ENCODE measurements around the gene TAS1R1. TPM values are rescaled to one million over a fixed set of nuclear protein-coding genes. Genes with fewer than 3 reads are reported as not detected.

Gene TAS1R1
- total and polyA plus RNA-seq, 9 of the 15 experiments (the other 6 are each of a cell fraction or from before 2014, with no cell fraction given) = 0.06 TPM; not detected in 8

DNA sequence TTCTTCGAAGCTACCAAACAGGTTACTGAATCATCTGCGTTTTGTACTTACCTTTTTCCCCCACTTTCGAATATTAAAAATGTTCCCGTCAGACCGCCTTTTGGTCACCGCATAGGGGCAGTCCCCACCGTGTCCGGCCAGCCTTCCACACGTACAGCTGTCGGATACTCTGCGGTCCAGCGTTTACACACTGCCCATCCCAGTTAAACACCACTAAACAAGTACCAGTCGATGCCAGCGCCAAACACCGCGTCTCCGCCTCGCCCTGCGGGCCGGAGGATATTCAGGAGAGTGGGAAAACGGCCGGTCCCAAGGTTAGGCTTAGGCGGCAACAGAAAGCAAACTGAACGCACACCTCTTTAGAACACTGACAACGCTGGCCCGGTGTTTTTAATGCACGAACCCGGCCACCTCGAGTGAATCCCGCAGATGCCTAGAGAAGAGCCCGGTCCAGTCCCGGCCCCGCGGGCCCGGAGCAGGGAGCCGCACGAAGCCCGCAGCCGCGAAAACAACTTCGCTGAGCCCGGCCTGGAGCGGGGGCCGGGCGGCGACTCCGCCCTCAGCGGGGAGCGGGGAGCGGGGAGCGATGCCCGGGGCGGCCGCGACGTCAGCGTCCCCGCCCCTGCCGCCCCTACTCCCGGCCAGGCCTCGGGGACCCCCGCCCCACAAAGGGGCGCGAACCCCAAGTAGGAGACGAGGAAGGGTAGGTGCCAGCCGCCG is 57.7 kb downstream of the TAS1R1 start (continued):
- TF ChIP-seq POLR2G (IDR thresholded peaks at IDR 0.05; ENCODE audit: low read depth, low read length) = peak; percentile 29; the same call in 1 of the 2 replicates
- no peak for TF ChIP-seq MTA2 (IDR thresholded peaks at IDR 0.05; ENCODE audit: low read depth)
- TF ChIP-seq BCLAF1 (IDR thresholded peaks at IDR 0.05; ENCODE audit: borderline replicate concordance in 1 of 2, control insufficient read depth in 1 of 2, low read depth in 2 of 2, low read length in 1 of 2) = no peak
- no peak; the same call in 1 of the 2 replicates for TF ChIP-seq FOSL1 (tag; conservative IDR thresholded peaks at IDR 0.05)
- no peak for TF ChIP-seq ZNF133 (CRISPR knock-in tag; IDR thresholded peaks at IDR 0.05)
- no peak for TF ChIP-seq FUS (optimal IDR thresholded peaks at IDR 0.05; ENCODE audit: low read depth, low read length)
- TF ChIP-seq CCAR2 (IDR thresholded peaks at IDR 0.05; ENCODE audit: low read depth, low read length) = no peak
- TF ChIP-seq ZNF764 (CRISPR knock-in tag; IDR thresholded peaks at IDR 0.05; ENCODE audit: low read depth) = no peak
- no peak for TF ChIP-seq ZNF165 (CRISPR knock-in tag; IDR thresholded peaks at IDR 0.05; ENCODE audit: borderline replicate concordance)
- TF ChIP-seq SAP30 (IDR thresholded peaks at IDR 0.05; ENCODE audit: borderline replicate concordance, insufficient read depth, low read depth, low read length, poor library complexity, severe bottlenecking) = peak; percentile 88
- no peak for TF ChIP-seq ZSCAN32 (CRISPR knock-in tag; IDR thresholded peaks at IDR 0.05)
- no peak for TF ChIP-seq ZNF143 (CRISPR knock-in tag; IDR thresholded peaks at IDR 0.05)
- TF ChIP-seq HDAC3 (IDR thresholded peaks at IDR 0.05; ENCODE audit: borderline replicate concordance, partially characterized antibody) = no peak
- TF ChIP-seq CBX5 (IDR thresholded peaks at IDR 0.05; ENCODE audit: borderline replicate concordance, low read depth) = no peak
- TF ChIP-seq CBX1 (IDR thresholded peaks at IDR 0.05; ENCODE audit: low read depth) = no peak
- TF ChIP-seq ZNF282 (CRISPR knock-in tag; IDR thresholded peaks at IDR 0.05) = peak; percentile 77; the same call in 1 of the 2 replicates
- TF ChIP-seq CBX8 (IDR thresholded peaks at IDR 0.05; ENCODE audit: borderline replicate concordance, extremely low read depth, low read depth, low read length, poor library complexity, severe bottlenecking) = no peak
- TF ChIP-seq SMARCA4 (IDR thresholded peaks at IDR 0.05) = 0 out of 2 replicates have a peak, but pooled peaks have one; percentile 19
- no peak for TF ChIP-seq TGIF2 (CRISPR knock-in tag; IDR thresholded peaks at IDR 0.05)
- TF ChIP-seq OTX1 (CRISPR knock-in tag; IDR thresholded peaks at IDR 0.05) = no peak
- TF ChIP-seq POLR2AphosphoS5 (IDR thresholded peaks at IDR 0.05; ENCODE audit: control insufficient read depth, insufficient read depth, low read depth, low read length) = 0 out of 2 replicates have a peak, but pooled peaks have one; percentile 2
- TF ChIP-seq XRCC3 (IDR thresholded peaks at IDR 0.05) = no peak
